A549 (cell line): ENCODE results near the gene MOBP. TPM values are rescaled to one million over a fixed set of nuclear protein-coding genes. Genes with fewer than 3 reads are reported as not detected.

Experiments
- ATAC-seq, 2 experiments: fragments of 200-7000 bp in 1 of 2; fragments of >200 bp in 1 of 2; cut with Nextera tagmentation in 1 of 2; cut with Tn5 transposase in 1 of 2; 3 replicates each; pipeline versions ENCODE4 v1.8.0 to v1.9.1; 2018 to 2020; ENCODE audit warnings: mild to moderate bottlenecking in 1 of 2, moderate library complexity in 1 of 2
- CTCF ChIA-PET: fragments of 300-600 bp; sonication (Branson Sonifier 250); formaldehyde crosslinking; extraction: SDS; loops from one replicate; lab custom pipeline; 2021; ENCODE audit warnings: antibody characterized with exemption, inconsistent platforms; lab: Yijun Ruan, JAX
- POLR2A ChIA-PET: fragments of 350-600 bp; formaldehyde crosslinking; extraction: SDS; loops from one replicate; lab custom pipeline; 2021; ENCODE audit warnings: antibody characterized with exemption, inconsistent platforms; lab: Yijun Ruan, JAX
- DNase-seq, 2 experiments: peaks; one replicate each; pipeline versions ENCODE4 v3.0.0 to v3.0.0-alpha.2; 2011 to 2016; ENCODE audit warnings: low read depth in 1 of 2, low spot score in 1 of 2
- FAIRE-seq: peaks from 2 replicates; lab custom pipeline; 2011; peaks lifted over from hg19 to GRCh38; lab: Jason Lieb, UNC
- H3K27ac ChIP-seq, 2 experiments: fragments of >200 bp; sonication (Bioruptor Twin); formaldehyde crosslinking; 3 replicates each; pipeline ENCODE4 v1.5.1; 2016 to 2017
- H3K4me1 ChIP-seq: fragments of >200 bp; sonication (Bioruptor Twin); formaldehyde crosslinking; 3 replicates; pipeline ENCODE4 v1.6.1; 2016
- H3K4me2 ChIP-seq: fragments of >200 bp; sonication (Bioruptor Twin); formaldehyde crosslinking; 3 replicates; pipeline ENCODE4 v1.6.1; 2016
- H3K4me3 ChIP-seq: fragments of >200 bp; sonication (Bioruptor Twin); formaldehyde crosslinking; 3 replicates; pipeline ENCODE4 v1.5.1; 2016
- H3K9me3 ChIP-seq: fragments of >200 bp; sonication (Bioruptor Twin); formaldehyde crosslinking; 3 replicates; pipeline ENCODE4 v1.6.1; 2016
- ATOH8 ChIP-seq: fragments of 250-450 bp; sonication (Bioruptor Pico); IDR thresholded peaks from 2 replicates; pipeline ENCODE4 v1.5.0; 2020; ENCODE audit warnings: low read depth, mild to moderate bottlenecking, moderate library complexity
- CEBPB ChIP-seq, 2 experiments: fragments of >200 bp in 1 of 2; sonication (Bioruptor Twin) in 1 of 2; formaldehyde crosslinking in 1 of 2; IDR thresholded peaks; 2 replicates each; pipeline ENCODE4 v1.6.1; 2012 to 2016
- CHD4 ChIP-seq: fragments of 200-600 bp; sonication (generic); IDR thresholded peaks from 2 replicates; pipeline ENCODE4 v1.6.1; 2016; ENCODE audit warnings: antibody characterized with exemption, mild to moderate bottlenecking, borderline replicate concordance
- ELK1 ChIP-seq: fragments of 150-350 bp; IDR thresholded peaks from 2 replicates; pipeline ENCODE4 v1.6.1; 2014; ENCODE audit warnings: low read depth, mild to moderate bottlenecking, low read length
- FOSB ChIP-seq: fragments of 250-450 bp; sonication (Bioruptor Pico); IDR thresholded peaks from 2 replicates; pipeline ENCODE4 v1.5.0; 2020; ENCODE audit warnings: mild to moderate bottlenecking, moderate library complexity
- FOXS1 ChIP-seq: fragments of 250-450 bp; sonication (Bioruptor Pico); IDR thresholded peaks from 2 replicates; pipeline ENCODE4 v1.5.0; 2020; ENCODE audit warnings: mild to moderate bottlenecking, moderate library complexity
- HDAC2 ChIP-seq: fragments of 200-600 bp; sonication (generic); IDR thresholded peaks from 2 replicates; pipeline ENCODE4 v1.6.1; 2016
- HEYL ChIP-seq: fragments of 250-450 bp; sonication (Bioruptor Pico); IDR thresholded peaks from 2 replicates; pipeline ENCODE4 v1.8.0; 2021; ENCODE audit warnings: mild to moderate bottlenecking, moderate library complexity
- HOXB5 ChIP-seq: fragments of 250-450 bp; sonication (Bioruptor Pico); IDR thresholded peaks from 2 replicates; pipeline ENCODE4 v1.5.0; 2020; ENCODE audit warnings: mild to moderate bottlenecking, moderate library complexity
- JUN ChIP-seq, 2 experiments: fragments of >200 bp; sonication (Bioruptor Twin); formaldehyde crosslinking; IDR thresholded peaks; 2 replicates in 1 of 2; 3 replicates in 1 of 2; pipeline ENCODE4 v1.6.1; 2016 to 2017
- MAFK ChIP-seq: fragments of 450-650 bp; IDR thresholded peaks from 2 replicates; pipeline ENCODE4 v1.6.1; 2014; ENCODE audit not compliant: partially characterized antibody
- MAZ ChIP-seq: fragments of 150-350 bp; IDR thresholded peaks from 2 replicates; pipeline ENCODE4 v1.6.1; 2014; ENCODE audit warnings: antibody characterized with exemption, low read depth, low read length, borderline replicate concordance
- MYC ChIP-seq: IDR thresholded peaks from 2 replicates; pipeline ENCODE4 v1.6.1; 2012; ENCODE audit warnings: mild to moderate bottlenecking, inconsistent platforms, low read length, improper control_type of control experiment, borderline replicate concordance
- NFE2L2 ChIP-seq: fragments of 150-350 bp; conservative IDR thresholded peaks from 2 replicates; pipeline ENCODE4 v1.6.1; 2014; ENCODE audit warnings: low read length
- NPAS2 ChIP-seq: fragments of 250-450 bp; sonication (Bioruptor Pico); IDR thresholded peaks from 2 replicates; pipeline ENCODE4 v1.8.0; 2022; ENCODE audit warnings: mild to moderate bottlenecking, moderate library complexity, borderline replicate concordance
- POLR2A ChIP-seq: IDR thresholded peaks from 2 replicates; pipeline ENCODE4 v1.6.1; 2012; ENCODE audit warnings: mild to moderate bottlenecking, low read length
- POLR2AphosphoS2 ChIP-seq: conservative IDR thresholded peaks from 2 replicates; pipeline ENCODE4 v1.6.1; 2012; ENCODE audit warnings: low read length, improper control_type of control experiment, inconsistent platforms
- RARB ChIP-seq: fragments of 250-450 bp; sonication (Bioruptor Pico); IDR thresholded peaks from 2 replicates; pipeline ENCODE4 v1.8.0; 2021; ENCODE audit warnings: mild to moderate bottlenecking, moderate library complexity
- RCOR1 ChIP-seq: fragments of 150-350 bp; IDR thresholded peaks from 2 replicates; pipeline ENCODE4 v1.6.1; 2014; ENCODE audit warnings: antibody characterized with exemption, low read length, low read depth
- RNF2 ChIP-seq: fragments of 200-600 bp; sonication (generic); IDR thresholded peaks from 2 replicates; pipeline ENCODE4 v1.6.1; 2016; ENCODE audit warnings: low read depth, mild to moderate bottlenecking, antibody characterized with exemption, moderate library complexity, borderline replicate concordance
- ZSCAN20 ChIP-seq: fragments of 250-450 bp; sonication (Bioruptor Pico); IDR thresholded peaks from 2 replicates; pipeline ENCODE4 v1.8.0; 2022; ENCODE audit warnings: mild to moderate bottlenecking, moderate library complexity
- WGBS: methylation state at CpG from one replicate; pipeline ENCODE4 v1.1.6; 2017; ENCODE audit errors: missing lambda C conversion rate; 5-methylcytosine and 5-hydroxymethylcytosine counted together
- polyA plus RNA-seq, 4 experiments: library from polyadenylated mRNA; depleted of rRNA in 3 of 4; stranded (reverse); fragments of >200 nt; fragmentation: RNase III in 1 of 4; extraction: RNeasy Plus Mini Kit Qiagen cat#74134 plus additional on column Dnase treatment in 1 of 4; gene quantifications; 2 replicates in 3 of 4; 3 replicates in 1 of 4; pipeline ENCODE4 v1.2.3, GENCODE V29; 2011 to 2017
- TF ChIP-seq, protein P1 (sequence below): fragments of 250-450 bp; sonication (Bioruptor Pico); IDR thresholded peaks from 2 replicates; pipeline ENCODE4 v1.5.0; 2021; ENCODE audit warnings: mild to moderate bottlenecking, moderate library complexity, borderline replicate concordance
- TF ChIP-seq, protein P2 (sequence below): fragments of 200-600 bp; sonication (generic); IDR thresholded peaks from 2 replicates; pipeline ENCODE4 v1.6.1; 2016; ENCODE audit warnings: antibody characterized with exemption, mild to moderate bottlenecking, moderate library complexity
- TF ChIP-seq, protein P3 (sequence below): IDR thresholded peaks from 2 replicates; pipeline ENCODE4 v1.6.1; 2012

Gene MOBP
- polyA plus RNA-seq, 2 of the 4 experiments (the other 2 are of a cell fraction), result 0.10 TPM; not detected in 1

- TF ChIP-seq MYC (no peak), MAFK (peak; percentile 46)
- Histone ChIP-seq H3K4me1 (no peaks in the 10 kb centered on the region), H3K4me3 (no peak overlapping the region), H3K27ac (no peak overlapping the region), H3K4me2 (no peak overlapping the region), H3K9me3 (no peaks in the 10 kb centered on the region)
- ATAC-seq, result no peak
- no peak for FAIRE-seq
- ChIA-PET POLR2A (no interaction called here), CTCF (interaction anchor here (0.6 to 2.4 kb wide), 2 partner anchors 15 to 33 kb away, joined by 5 to 6 read pairs; no protein-coding TSS in a partner anchor)
- WGBS, result 24% methylated on average over 7 of the region's 7 CpGs
- DNase-seq, result no peak
These were observed 12.4 kb downstream of the MOBP start for GRCh38 chr3:39479701-39480414.

DNA sequence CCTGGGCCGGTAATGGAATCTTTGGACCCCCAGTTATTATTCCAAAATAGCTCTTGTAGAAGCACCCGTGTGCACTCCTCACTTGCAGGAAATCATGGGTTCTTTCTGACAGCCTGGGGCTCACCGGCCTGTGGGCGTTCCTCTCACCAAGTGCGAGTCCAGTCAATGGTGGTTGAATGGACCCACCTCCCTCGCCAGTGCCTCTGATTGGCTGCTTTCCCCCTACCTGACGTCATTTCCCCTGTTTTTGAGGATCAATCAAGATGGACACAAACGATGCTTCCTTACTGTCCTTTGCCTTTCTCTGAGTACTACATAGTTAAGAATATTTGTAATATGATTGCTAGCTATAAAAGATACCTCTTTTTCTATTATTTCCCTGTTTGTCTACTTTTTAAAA lies 18.1 kb downstream of the MOBP start:
- ATAC-seq, result no peak
- H3K4me3 ChIP-seq, result no peak overlapping the region
- TF ChIP-seq NFE2L2 (no peak), JUN (IDR thresholded peaks at IDR 0.05) (no peak), FOXS1 (no peak), CHD4 (no peak), MAZ (no peak), RNF2 (no peak), HEYL (CRISPR knock-in tag) (no peak), RCOR1 (no peak), ELK1 (no peak), POLR2AphosphoS2 (no peak), HDAC2 (no peak), ATOH8 (no peak)
- TF ChIP-seq, protein P1, sequence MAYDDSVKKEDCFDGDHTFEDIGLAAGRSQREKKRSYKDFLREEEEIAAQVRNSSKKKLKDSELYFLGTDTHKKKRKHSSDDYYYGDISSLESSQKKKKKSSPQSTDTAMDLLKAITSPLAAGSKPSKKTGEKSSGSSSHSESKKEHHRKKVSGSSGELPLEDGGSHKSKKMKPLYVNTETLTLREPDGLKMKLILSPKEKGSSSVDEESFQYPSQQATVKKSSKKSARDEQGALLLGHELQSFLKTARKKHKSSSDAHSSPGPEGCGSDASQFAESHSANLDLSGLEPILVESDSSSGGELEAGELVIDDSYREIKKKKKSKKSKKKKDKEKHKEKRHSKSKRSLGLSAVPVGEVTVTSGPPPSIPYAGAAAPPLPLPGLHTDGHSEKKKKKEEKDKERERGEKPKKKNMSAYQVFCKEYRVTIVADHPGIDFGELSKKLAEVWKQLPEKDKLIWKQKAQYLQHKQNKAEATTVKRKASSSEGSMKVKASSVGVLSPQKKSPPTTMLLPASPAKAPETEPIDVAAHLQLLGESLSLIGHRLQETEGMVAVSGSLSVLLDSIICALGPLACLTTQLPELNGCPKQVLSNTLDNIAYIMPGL (CRISPR knock-in tag), result no peak
- TF ChIP-seq, all 56 proteins: peak for 0
- DNase-seq (no peak), FAIRE-seq (no peak)
- Histone ChIP-seq H3K27ac (no peak overlapping the region), H3K4me2 (no peak overlapping the region), H3K4me1 (no peaks in the 10 kb centered on the region), H3K9me3 (no peaks in the 10 kb centered on the region; the same call in 2 of the 3 replicates)
- ChIA-PET CTCF (interaction anchor here (0.5 to 2.6 kb wide), 3 partner anchors 13 to 42 kb away, joined by 3 to 14 read pairs (median 4); no protein-coding TSS in a partner anchor), POLR2A (no interaction called here)
- 35% methylated on average over 8 of the region's 8 CpGs for WGBS

DNA sequence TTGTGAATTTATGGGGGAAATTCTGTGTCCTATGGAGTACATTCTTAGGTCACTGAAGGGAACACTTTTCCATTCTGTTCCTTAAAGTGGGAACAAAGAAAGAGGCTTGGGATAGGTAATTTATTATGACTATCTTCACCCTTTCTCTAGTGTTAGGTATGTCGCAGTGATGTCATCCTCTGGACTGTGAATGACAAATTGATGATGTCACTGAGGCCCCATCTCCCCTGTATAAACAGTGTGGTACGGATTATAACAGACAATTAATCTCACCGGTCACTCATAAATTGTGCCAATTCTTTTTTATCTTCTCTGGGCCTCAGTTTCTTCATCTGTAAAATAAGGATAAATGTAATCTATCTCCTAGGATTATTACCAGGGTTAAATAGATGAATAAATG lies 23.5 kb downstream of the MOBP start:
- H3K9me3 ChIP-seq, result no peaks in the 10 kb centered on the region; the same call in 2 of the 3 replicates
- H3K4me3 ChIP-seq, result no peak overlapping the region
- H3K27ac ChIP-seq, result no peak overlapping the region
- no peak for FAIRE-seq
- no peak overlapping the region for H3K4me2 ChIP-seq
- 52% methylated on average over 3 of the region's 3 CpGs for WGBS
- ATAC-seq, result no peak
- no peak for DNase-seq
- ChIA-PET POLR2A (no interaction called here), CTCF (no interaction called here)
- no peaks in the 10 kb centered on the region for H3K4me1 ChIP-seq
- TF ChIP-seq MYC, result no peak
- TF ChIP-seq NPAS2 (CRISPR knock-in tag), result no peak
- TF ChIP-seq HDAC2, result no peak
- no peak for TF ChIP-seq POLR2A
- TF ChIP-seq FOSB, result no peak
- TF ChIP-seq MAFK, result no peak
- TF ChIP-seq, protein P2, sequence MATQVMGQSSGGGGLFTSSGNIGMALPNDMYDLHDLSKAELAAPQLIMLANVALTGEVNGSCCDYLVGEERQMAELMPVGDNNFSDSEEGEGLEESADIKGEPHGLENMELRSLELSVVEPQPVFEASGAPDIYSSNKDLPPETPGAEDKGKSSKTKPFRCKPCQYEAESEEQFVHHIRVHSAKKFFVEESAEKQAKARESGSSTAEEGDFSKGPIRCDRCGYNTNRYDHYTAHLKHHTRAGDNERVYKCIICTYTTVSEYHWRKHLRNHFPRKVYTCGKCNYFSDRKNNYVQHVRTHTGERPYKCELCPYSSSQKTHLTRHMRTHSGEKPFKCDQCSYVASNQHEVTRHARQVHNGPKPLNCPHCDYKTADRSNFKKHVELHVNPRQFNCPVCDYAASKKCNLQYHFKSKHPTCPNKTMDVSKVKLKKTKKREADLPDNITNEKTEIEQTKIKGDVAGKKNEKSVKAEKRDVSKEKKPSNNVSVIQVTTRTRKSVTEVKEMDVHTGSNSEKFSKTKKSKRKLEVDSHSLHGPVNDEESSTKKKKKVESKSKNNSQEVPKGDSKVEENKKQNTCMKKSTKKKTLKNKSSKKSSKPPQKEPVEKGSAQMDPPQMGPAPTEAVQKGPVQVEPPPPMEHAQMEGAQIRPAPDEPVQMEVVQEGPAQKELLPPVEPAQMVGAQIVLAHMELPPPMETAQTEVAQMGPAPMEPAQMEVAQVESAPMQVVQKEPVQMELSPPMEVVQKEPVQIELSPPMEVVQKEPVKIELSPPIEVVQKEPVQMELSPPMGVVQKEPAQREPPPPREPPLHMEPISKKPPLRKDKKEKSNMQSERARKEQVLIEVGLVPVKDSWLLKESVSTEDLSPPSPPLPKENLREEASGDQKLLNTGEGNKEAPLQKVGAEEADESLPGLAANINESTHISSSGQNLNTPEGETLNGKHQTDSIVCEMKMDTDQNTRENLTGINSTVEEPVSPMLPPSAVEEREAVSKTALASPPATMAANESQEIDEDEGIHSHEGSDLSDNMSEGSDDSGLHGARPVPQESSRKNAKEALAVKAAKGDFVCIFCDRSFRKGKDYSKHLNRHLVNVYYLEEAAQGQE, result no peak
- TF ChIP-seq CEBPB (IDR thresholded peaks at IDR 0.05), result no peak
- no peak for TF ChIP-seq HEYL (CRISPR knock-in tag)
- TF ChIP-seq, protein P3, sequence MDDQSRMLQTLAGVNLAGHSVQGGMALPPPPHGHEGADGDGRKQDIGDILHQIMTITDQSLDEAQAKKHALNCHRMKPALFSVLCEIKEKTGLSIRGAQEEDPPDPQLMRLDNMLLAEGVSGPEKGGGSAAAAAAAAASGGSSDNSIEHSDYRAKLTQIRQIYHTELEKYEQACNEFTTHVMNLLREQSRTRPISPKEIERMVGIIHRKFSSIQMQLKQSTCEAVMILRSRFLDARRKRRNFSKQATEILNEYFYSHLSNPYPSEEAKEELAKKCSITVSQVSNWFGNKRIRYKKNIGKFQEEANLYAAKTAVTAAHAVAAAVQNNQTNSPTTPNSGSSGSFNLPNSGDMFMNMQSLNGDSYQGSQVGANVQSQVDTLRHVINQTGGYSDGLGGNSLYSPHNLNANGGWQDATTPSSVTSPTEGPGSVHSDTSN, result no peak
- no peak for TF ChIP-seq ZSCAN20 (CRISPR knock-in tag)
- TF ChIP-seq HOXB5, result no peak
- TF ChIP-seq NFE2L2, result no peak
- TF ChIP-seq RARB (CRISPR knock-in tag), result no peak
